Measurements from ENCODE around the gene PDSS2. TPM values are rescaled to one million over a fixed set of nuclear protein-coding genes. Genes with fewer than 3 reads are reported as not detected.
"Not testable (repeated sequence)": the region's sequence is repeated elsewhere in the genome, so short reads cannot be mapped to it uniquely, and the experiment has no call there.

The PDSS2 gene
- total RNA-seq, 4 donors from 2014 or later: 18.6 to 32.3 (median 25.6) TPM

DNA sequence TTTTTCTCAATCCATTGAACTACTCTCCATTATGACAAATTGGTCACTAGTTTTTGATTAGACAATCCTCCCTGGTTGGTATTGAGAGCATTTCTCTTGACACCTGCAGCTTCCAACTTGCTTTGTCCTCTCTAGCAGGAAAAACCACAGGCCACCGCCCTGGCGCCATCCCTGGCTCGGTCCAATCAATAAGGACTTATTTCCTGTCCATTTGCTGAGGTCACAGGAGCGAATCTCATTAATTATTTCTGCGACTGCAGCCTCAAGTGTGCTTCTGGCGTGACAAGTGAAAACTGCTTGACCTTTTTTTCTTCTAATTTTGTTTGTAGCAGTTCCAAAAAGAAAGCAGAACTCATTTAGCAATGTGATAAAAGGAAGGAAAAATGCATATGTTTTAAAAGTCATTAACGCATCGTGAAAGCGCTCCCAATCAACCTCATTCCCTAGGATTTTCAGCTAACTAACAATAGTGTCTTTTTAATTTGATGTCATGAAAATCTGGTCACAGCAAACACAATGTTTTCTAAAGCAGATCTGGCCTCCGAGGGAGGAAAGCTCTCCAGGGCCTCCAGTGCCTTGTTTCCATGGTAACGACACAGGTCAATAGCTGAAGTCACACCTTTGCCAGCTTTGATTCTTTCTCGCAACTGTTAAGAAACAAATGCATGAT, 305.1 kb downstream of the PDSS2 start:
- H3K27me3 ChIP-seq: no peaks in the 10 kb centered on the region
- H3K27ac ChIP-seq: peak overlapping the region in 2 of 3 donors; percentile 10 to 40
- no peaks in the 10 kb centered on the region for H3K36me3 ChIP-seq
- 28 to 36% methylated on average over 12 of the region's 12 CpGs for WGBS, 2 donors
- H3K9me3 ChIP-seq: no peaks in the 10 kb centered on the region
- DNase-seq: peak; percentile 51 to 58
- intact Hi-C loops (cut with DNase I): no loop called here
- no peak overlapping the region for H3K4me3 ChIP-seq (replicated peaks in 1 of 3)
- TF ChIP-seq, protein P1, sequence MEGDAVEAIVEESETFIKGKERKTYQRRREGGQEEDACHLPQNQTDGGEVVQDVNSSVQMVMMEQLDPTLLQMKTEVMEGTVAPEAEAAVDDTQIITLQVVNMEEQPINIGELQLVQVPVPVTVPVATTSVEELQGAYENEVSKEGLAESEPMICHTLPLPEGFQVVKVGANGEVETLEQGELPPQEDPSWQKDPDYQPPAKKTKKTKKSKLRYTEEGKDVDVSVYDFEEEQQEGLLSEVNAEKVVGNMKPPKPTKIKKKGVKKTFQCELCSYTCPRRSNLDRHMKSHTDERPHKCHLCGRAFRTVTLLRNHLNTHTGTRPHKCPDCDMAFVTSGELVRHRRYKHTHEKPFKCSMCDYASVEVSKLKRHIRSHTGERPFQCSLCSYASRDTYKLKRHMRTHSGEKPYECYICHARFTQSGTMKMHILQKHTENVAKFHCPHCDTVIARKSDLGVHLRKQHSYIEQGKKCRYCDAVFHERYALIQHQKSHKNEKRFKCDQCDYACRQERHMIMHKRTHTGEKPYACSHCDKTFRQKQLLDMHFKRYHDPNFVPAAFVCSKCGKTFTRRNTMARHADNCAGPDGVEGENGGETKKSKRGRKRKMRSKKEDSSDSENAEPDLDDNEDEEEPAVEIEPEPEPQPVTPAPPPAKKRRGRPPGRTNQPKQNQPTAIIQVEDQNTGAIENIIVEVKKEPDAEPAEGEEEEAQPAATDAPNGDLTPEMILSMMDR (IDR thresholded peaks at IDR 0.05): no peak
- TF ChIP-seq POLR2A (IDR thresholded peaks at IDR 0.05): no peak
- peaks cover 3% of the 10 kb centered on the region in 2 donors for H3K4me1 ChIP-seq

- no peak for TF ChIP-seq POLR2A (IDR thresholded peaks at IDR 0.05)
- TF ChIP-seq, protein P1 (IDR thresholded peaks at IDR 0.05): no peak
- H3K4me3 ChIP-seq (replicated peaks in 1 of 3): no peak overlapping the region
- no peaks in the 10 kb centered on the region for H3K27me3 ChIP-seq
- intact Hi-C loops (cut with DNase I): no loop called here
- no peak overlapping the region for H3K27ac ChIP-seq
- 91 to 92% methylated on average over 8 of the region's 8 CpGs for WGBS, 2 donors
- H3K4me1 ChIP-seq: peaks cover 3% of the 10 kb centered on the region in 2 donors
- no peaks in the 10 kb centered on the region for H3K9me3 ChIP-seq
- no peak for DNase-seq
- no peaks in the 10 kb centered on the region for H3K36me3 ChIP-seq
Measured at GRCh38 chr6:107152638-107153430, 306.5 kb downstream of the PDSS2 start.

GRCh38 chr6:107144666-107145065, 314.7 kb downstream of the PDSS2 start:
- Histone ChIP-seq H3K27me3 (no peaks in the 10 kb centered on the region), H3K4me1 (no peaks in the 10 kb centered on the region), H3K36me3 (no peaks in the 10 kb centered on the region), H3K27ac (no peak overlapping the region), H3K9me3 (no peaks in the 10 kb centered on the region), H3K4me3 (replicated peaks in 1 of 3) (no peak overlapping the region)
- 93 to 94% methylated on average over 4 of the region's 4 CpGs for WGBS, 2 donors
- TF ChIP-seq, protein P1 (IDR thresholded peaks at IDR 0.05): no peak
- no peak for TF ChIP-seq POLR2A (IDR thresholded peaks at IDR 0.05)
- intact Hi-C loops (cut with DNase I): no loop called here
- DNase-seq: no peak

DNA sequence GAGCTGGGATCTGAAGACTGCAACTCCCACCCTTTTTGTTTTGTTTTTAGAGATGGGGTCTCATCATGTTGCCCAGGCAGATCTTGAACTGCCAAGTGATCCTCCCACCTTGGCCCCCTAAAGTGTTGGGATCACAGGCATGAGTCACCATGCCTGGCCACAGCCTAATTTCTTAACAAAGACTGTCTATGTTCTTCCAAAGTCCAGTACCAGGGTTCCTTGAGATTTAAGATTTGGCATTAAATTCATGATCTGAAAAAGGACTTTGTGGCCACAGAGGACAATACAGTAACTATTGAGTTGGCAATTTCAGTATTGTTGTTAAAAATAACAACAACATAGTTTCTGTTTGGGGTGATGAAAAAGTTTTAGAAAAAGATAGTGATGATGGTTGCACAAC, 315.4 kb downstream of the PDSS2 start:
- intact Hi-C loops (cut with DNase I): no loop called here
- TF ChIP-seq, protein P1 (IDR thresholded peaks at IDR 0.05): no peak
- no peak for TF ChIP-seq POLR2A (IDR thresholded peaks at IDR 0.05)
- no peak overlapping the region for H3K4me3 ChIP-seq (replicated peaks in 1 of 3)

DNA sequence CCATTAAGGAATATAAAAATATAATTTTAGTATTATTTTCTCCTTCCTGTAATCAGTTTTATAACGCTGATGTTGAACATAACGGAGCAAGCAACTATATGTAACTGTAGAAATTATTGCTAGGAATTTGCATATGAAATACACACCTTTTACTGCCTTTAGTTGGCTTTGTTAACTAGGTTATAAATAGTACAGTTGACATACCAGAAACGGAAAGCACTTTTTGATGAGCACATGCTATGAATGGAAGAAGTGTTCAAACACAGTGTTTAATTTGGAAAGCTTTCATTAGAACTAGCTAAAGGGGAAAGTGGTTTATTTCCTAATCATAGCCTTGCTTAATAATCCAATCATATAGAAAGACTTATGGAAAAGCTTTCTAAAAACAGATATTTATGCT, 318.8 kb downstream of the PDSS2 start:
- no peaks in the 10 kb centered on the region for H3K27me3 ChIP-seq
- H3K4me3 ChIP-seq (replicated peaks in 1 of 3): no peak overlapping the region
- no peaks in the 10 kb centered on the region for H3K4me1 ChIP-seq
- no peaks in the 10 kb centered on the region for H3K36me3 ChIP-seq
- WGBS, 2 donors: 82 to 83% methylated on average over 3 of the region's 3 CpGs
- H3K9me3 ChIP-seq: no peaks in the 10 kb centered on the region
- DNase-seq: no peak
- TF ChIP-seq POLR2A (IDR thresholded peaks at IDR 0.05): no peak
- TF ChIP-seq, protein P1 (IDR thresholded peaks at IDR 0.05): no peak
- H3K27ac ChIP-seq: no peak overlapping the region
- intact Hi-C loops (cut with DNase I): no loop called here

More for the DNA sequence above, 315.4 kb downstream of the PDSS2 start:
- no peak for DNase-seq
- Histone ChIP-seq H3K9me3 (no peaks in the 10 kb centered on the region), H3K4me1 (no peaks in the 10 kb centered on the region), H3K27me3 (no peaks in the 10 kb centered on the region), H3K27ac (no peak overlapping the region), H3K36me3 (no peaks in the 10 kb centered on the region)

GRCh38 chr6:107136324-107136723, 323.0 kb downstream of the PDSS2 start:
- intact Hi-C loops (cut with DNase I); DNase-seq: not testable (repeated sequence)
- WGBS, 2 donors: 88 to 92% methylated on average over 3 of the region's 3 CpGs

DNA sequence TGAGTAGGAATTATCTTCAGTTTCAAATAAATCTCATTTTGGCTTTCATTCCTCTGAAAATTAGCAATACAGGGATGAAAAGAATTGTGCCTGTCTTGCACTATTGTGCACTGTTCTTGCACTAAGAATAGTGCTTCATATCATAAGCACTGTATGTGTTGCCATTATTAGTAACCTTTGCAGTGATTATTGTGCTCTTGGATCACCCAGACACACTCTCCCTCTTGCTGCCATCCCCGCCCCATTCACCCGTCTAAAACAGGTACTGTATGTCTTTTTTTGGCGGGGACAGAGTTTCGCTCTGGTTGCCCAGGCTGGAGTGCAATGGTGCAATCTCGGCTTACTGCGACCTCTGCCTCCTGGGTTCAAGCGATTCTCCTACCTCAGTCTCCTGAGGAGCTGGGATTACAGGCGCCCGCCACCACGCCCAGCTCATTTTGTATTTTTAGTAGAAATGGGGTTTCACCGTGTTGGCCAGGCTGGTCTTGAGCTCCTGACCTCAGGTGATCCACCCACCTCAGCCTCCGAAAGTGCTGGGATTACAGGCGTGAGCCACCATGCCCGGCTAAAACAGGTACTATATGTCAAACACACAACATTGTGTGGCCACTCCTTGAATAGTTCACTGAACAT, 324.2 kb downstream of the PDSS2 start:
- H3K27me3 ChIP-seq; H3K27ac ChIP-seq; H3K36me3 ChIP-seq; H3K4me1 ChIP-seq; H3K4me3 ChIP-seq (replicated peaks in 1 of 3); intact Hi-C loops (cut with DNase I); DNase-seq; H3K9me3 ChIP-seq: not testable (repeated sequence)
- WGBS, 2 donors: 93 to 97% methylated on average over 14 of the region's 14 CpGs

More at GRCh38 chr6:107136324-107136723, 323.0 kb downstream of the PDSS2 start:
- not testable (repeated sequence) for H3K36me3 ChIP-seq; H3K4me3 ChIP-seq (replicated peaks in 1 of 3); H3K9me3 ChIP-seq; H3K4me1 ChIP-seq; H3K27ac ChIP-seq; H3K27me3 ChIP-seq
